ENCODE data around the gene ZNF43.
"Not testable (repeated sequence)": the region's sequence is repeated elsewhere in the genome, so short reads cannot be mapped to it uniquely, and the experiment has no call there.

DNA sequence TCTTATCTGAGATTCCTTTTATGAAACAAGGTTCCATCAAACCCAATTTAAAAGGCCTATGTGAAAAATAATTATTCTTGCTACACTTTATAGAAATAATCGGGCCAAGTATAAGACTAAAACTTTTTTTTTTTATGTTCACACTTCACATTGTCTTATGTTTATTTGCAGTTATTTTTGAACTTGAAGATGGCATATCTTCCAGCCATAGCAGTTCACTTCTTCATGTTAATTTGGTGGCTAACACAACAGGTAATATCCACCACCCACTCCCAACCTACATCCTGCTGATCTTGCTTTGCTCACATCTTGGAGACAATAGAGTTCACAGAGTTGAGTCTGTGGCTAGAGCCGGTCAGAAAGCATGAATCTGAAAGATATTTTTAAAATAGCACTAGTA, 74.4 kb downstream of the ZNF43 start:
- TF ChIP-seq, protein P1, sequence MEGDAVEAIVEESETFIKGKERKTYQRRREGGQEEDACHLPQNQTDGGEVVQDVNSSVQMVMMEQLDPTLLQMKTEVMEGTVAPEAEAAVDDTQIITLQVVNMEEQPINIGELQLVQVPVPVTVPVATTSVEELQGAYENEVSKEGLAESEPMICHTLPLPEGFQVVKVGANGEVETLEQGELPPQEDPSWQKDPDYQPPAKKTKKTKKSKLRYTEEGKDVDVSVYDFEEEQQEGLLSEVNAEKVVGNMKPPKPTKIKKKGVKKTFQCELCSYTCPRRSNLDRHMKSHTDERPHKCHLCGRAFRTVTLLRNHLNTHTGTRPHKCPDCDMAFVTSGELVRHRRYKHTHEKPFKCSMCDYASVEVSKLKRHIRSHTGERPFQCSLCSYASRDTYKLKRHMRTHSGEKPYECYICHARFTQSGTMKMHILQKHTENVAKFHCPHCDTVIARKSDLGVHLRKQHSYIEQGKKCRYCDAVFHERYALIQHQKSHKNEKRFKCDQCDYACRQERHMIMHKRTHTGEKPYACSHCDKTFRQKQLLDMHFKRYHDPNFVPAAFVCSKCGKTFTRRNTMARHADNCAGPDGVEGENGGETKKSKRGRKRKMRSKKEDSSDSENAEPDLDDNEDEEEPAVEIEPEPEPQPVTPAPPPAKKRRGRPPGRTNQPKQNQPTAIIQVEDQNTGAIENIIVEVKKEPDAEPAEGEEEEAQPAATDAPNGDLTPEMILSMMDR (IDR thresholded peaks at IDR 0.05) = not testable (repeated sequence)
- not testable (repeated sequence) for TF ChIP-seq POLR2AphosphoS5 (IDR thresholded peaks at IDR 0.05; ENCODE audit: insufficient read depth in 1 of 2, low read depth in 1 of 2)

All from vagina (tissue), 2 donors.